Cardiac fibroblast (primary cell): Measurements from ENCODE around the gene TTLL11.

Experiments used
- DNase-seq, 2 donors: peaks; one replicate each; pipeline versions ENCODE4 v3.0.0 to v3.0.0-alpha.2; 2010; ENCODE audit warnings: low read depth in 2 of 2
- H3K4me3 ChIP-seq, 2 donors: replicated peaks in 1 of 2; 1 replicate in 1 of 2; 2 replicates in 1 of 2; pipeline ENCODE4 v1.5.1; 2011; ENCODE audit warnings: low read depth in 2 of 2, low read length in 2 of 2, mild to moderate bottlenecking in 2 of 2, moderate library complexity in 1 of 2
- CTCF ChIP-seq: IDR thresholded peaks from one replicate; pipeline ENCODE4 v1.5.1; 2011; ENCODE audit warnings: low read depth, mild to moderate bottlenecking, low read length, inconsistent platforms

TTLL11 gene

GRCh38 chr9:121779381-121780117, 313.6 kb downstream of the TTLL11 start:
- no peak for TF ChIP-seq CTCF
- peak in 1 of 2 donors; percentile 16 for DNase-seq
- H3K4me3 ChIP-seq = no peak overlapping the region

- DNase-seq = peak in 1 of 2 donors; percentile 10
- no peak overlapping the region for H3K4me3 ChIP-seq
- TF ChIP-seq CTCF = no peak
These were observed 314.6 kb downstream of the TTLL11 start for GRCh38 chr9:121778252-121779225.

GRCh38 chr9:121776739-121777637, 316.1 kb downstream of the TTLL11 start:
- DNase-seq = no peak
- no peak for TF ChIP-seq CTCF
- H3K4me3 ChIP-seq = no peak overlapping the region

GRCh38 chr9:121776001-121776738, 316.9 kb downstream of the TTLL11 start:
- no peak overlapping the region for H3K4me3 ChIP-seq
- TF ChIP-seq CTCF = no peak
- no peak for DNase-seq

- H3K4me3 ChIP-seq = no peak overlapping the region
- no peak for DNase-seq
- no peak for TF ChIP-seq CTCF
These were observed 318.1 kb downstream of the TTLL11 start for GRCh38 chr9:121774715-121775613.
